ENCODE measurements around the gene CLDN22. TPM values are rescaled to one million over a fixed set of nuclear protein-coding genes. Genes with fewer than 3 reads are reported as not detected.

Gene CLDN22
- total RNA-seq, 1 experiment from 2014 or later: not detected

- DNase-seq (ENCODE audit: low read depth, low spot score): no peak
- intact Hi-C loops (cut with micrococcal nuclease): no loop called here
- H3K9me3 ChIP-seq (ENCODE audit: control insufficient read depth in 1 of 2, insufficient read depth in 1 of 2, low read depth in 1 of 2, low read length in 2 of 2): no peaks in the 10 kb centered on the region
- ChIA-PET RAD21 (ENCODE audit: low non-redundant PET in 1 of 2, low total read pairs in 2 of 2, uncharacterized antibody in 2 of 2, unreplicated experiment in 2 of 2) (no interaction called here), POLR2A (no interaction called here), CTCF (no interaction called here)
- no peaks in the 10 kb centered on the region for H3K9me2 ChIP-seq (ENCODE audit: insufficient read depth)
- H3K4me1 ChIP-seq (ENCODE audit: control insufficient read depth in 1 of 2, insufficient read depth in 2 of 2, low read length in 2 of 2): no peaks in the 10 kb centered on the region
- H3K27me3 ChIP-seq (ENCODE audit: insufficient read depth, low read length): no peaks in the 10 kb centered on the region
- no peak overlapping the region for H3K9ac ChIP-seq (ENCODE audit: low read length)
- TF ChIP-seq SP1 (IDR thresholded peaks at IDR 0.05; ENCODE audit: low read depth) (no peak), EGR1 (IDR thresholded peaks at IDR 0.05; ENCODE audit: low read depth) (no peak), SIN3A (IDR thresholded peaks at IDR 0.05; ENCODE audit: low read depth) (no peak), FOSL1 (IDR thresholded peaks at IDR 0.05; ENCODE audit: low read depth) (no peak), POLR2AphosphoS5 (IDR thresholded peaks at IDR 0.05; ENCODE audit: low read depth, low read length) (no peak), CEBPB (IDR thresholded peaks at IDR 0.05; ENCODE audit: low read depth) (no peak), TCF7L2 (IDR thresholded peaks at IDR 0.05; ENCODE audit: borderline replicate concordance, extremely low read depth, insufficient read depth, insufficient read length) (no peak), EZH2 (IDR thresholded peaks at IDR 0.05) (no peak), POLR2A (IDR thresholded peaks at IDR 0.05; ENCODE audit: borderline replicate concordance, extremely low read depth, insufficient read depth, insufficient read length) (no peak), CBX3 (IDR thresholded peaks at IDR 0.05; ENCODE audit: low read depth) (no peak), REST (IDR thresholded peaks at IDR 0.05; ENCODE audit: low read depth) (no peak), MAX (IDR thresholded peaks at IDR 0.05) (no peak)
- TF ChIP-seq, protein P1, sequence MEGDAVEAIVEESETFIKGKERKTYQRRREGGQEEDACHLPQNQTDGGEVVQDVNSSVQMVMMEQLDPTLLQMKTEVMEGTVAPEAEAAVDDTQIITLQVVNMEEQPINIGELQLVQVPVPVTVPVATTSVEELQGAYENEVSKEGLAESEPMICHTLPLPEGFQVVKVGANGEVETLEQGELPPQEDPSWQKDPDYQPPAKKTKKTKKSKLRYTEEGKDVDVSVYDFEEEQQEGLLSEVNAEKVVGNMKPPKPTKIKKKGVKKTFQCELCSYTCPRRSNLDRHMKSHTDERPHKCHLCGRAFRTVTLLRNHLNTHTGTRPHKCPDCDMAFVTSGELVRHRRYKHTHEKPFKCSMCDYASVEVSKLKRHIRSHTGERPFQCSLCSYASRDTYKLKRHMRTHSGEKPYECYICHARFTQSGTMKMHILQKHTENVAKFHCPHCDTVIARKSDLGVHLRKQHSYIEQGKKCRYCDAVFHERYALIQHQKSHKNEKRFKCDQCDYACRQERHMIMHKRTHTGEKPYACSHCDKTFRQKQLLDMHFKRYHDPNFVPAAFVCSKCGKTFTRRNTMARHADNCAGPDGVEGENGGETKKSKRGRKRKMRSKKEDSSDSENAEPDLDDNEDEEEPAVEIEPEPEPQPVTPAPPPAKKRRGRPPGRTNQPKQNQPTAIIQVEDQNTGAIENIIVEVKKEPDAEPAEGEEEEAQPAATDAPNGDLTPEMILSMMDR (IDR thresholded peaks at IDR 0.05 in 2 of 3, conservative IDR thresholded peaks at IDR 0.05 in 1 of 3; ENCODE audit: borderline replicate concordance in 1 of 3, insufficient read depth in 1 of 3, low read depth in 2 of 3, low read length in 2 of 3): no peak
- no peak overlapping the region for H3K27ac ChIP-seq (ENCODE audit: low read depth, low read length)
- peaks cover 11 to 37% of the 10 kb centered on the region in 2 experiments; a peak in 3 of 4 replicates for H3K36me3 ChIP-seq (ENCODE audit: control insufficient read depth in 1 of 2, insufficient read depth in 2 of 2, low read length in 2 of 2)
- no TSS peak for BruUV-seq (replicated peaks)
- no peak overlapping the region for H2AFZ ChIP-seq (ENCODE audit: low read depth, low read length, poor library complexity, severe bottlenecking)
- H4K20me1 ChIP-seq (ENCODE audit: insufficient read depth): no peaks in the 10 kb centered on the region
- H3K4me2 ChIP-seq (ENCODE audit: low read length): no peak overlapping the region
- no peak overlapping the region for H3K4me3 ChIP-seq (replicated peaks in 1 of 2; ENCODE audit: low read depth in 1 of 2, low read length in 2 of 2)
- ATAC-seq: no peak
- H3K79me2 ChIP-seq (ENCODE audit: insufficient read depth, low read length): no peaks in the 10 kb centered on the region
These were observed 32.4 kb downstream of the CLDN22 start for GRCh38 chr4:183287677-183288076.
